IMR-90 (cell line): ENCODE results near the gene GPR176. TPM values are rescaled to one million over a fixed set of nuclear protein-coding genes. Genes with fewer than 3 reads are reported as not detected.
A peak's percentile ranks its signal among the peaks of the same experiment; 100 is the strongest.

ENCODE experiments used
- ATAC-seq: fragments of 200-7000 bp; cut with Tn5 transposase; 2 replicates; pipeline ENCODE4 v1.9.1; 2020; ENCODE audit warnings: low read depth, mild to moderate bottlenecking, moderate library complexity
- BruUV-seq: library from RNA; stranded (reverse); fragments of 400-500 nt; replicated peaks from 2 replicates; lab custom pipeline; 2021; lab: Mats Ljungman, UMichigan
- CTCF ChIA-PET: fragments of 300-600 bp; formaldehyde crosslinking; extraction: SDS; loops from one replicate; lab custom pipeline; 2021; ENCODE audit warnings: antibody characterized with exemption; lab: Yijun Ruan, JAX
- POLR2A ChIA-PET: fragments of 300-600 bp; sonication (Branson Sonifier 250); formaldehyde crosslinking; loops from one replicate; lab custom pipeline; 2022; ENCODE audit warnings: antibody characterized with exemption; ENCODE audit not compliant: unreplicated experiment; lab: Charles Lee
- DNase-seq: peaks from one replicate; pipeline ENCODE4 v3.0.0; 2013
- H2AFZ ChIP-seq: replicated peaks from 2 replicates; pipeline ENCODE3; 2013; ENCODE audit warnings: low read length, mild to moderate bottlenecking; ENCODE audit not compliant: poor library complexity
- H2AK5ac ChIP-seq: 2 replicates; pipeline ENCODE4 v1.6.1; 2013; ENCODE audit warnings: low read depth, low read length, inconsistent platforms
- H2AK9ac ChIP-seq: replicated peaks from 2 replicates; pipeline ENCODE3; 2013; ENCODE audit warnings: mild to moderate bottlenecking, low read depth, low read length, moderate library complexity; ENCODE audit not compliant: poor library complexity
- H2BK120ac ChIP-seq: 2 replicates; pipeline ENCODE4 v1.6.1; 2013; ENCODE audit warnings: low read depth, low read length, inconsistent platforms
- H2BK15ac ChIP-seq: 3 replicates; pipeline ENCODE4 v1.6.1; 2013; ENCODE audit warnings: low read depth, low read length, inconsistent platforms
- H2BK20ac ChIP-seq: 2 replicates; pipeline ENCODE4 v1.6.1; 2013; ENCODE audit warnings: low read depth, mild to moderate bottlenecking, inconsistent platforms, low read length, moderate library complexity
- H2BK5ac ChIP-seq: 2 replicates; pipeline ENCODE4 v1.6.1; 2013; ENCODE audit warnings: mild to moderate bottlenecking, low read depth, low read length, inconsistent platforms; ENCODE audit not compliant: poor library complexity, severe bottlenecking
- H3K14ac ChIP-seq: replicated peaks from 2 replicates; pipeline ENCODE4 v1.6.1; 2013; ENCODE audit warnings: low read depth, low read length, inconsistent platforms
- H3K18ac ChIP-seq: 2 replicates; pipeline ENCODE4 v1.6.1; 2013; ENCODE audit warnings: low read depth, low read length, control low read depth
- H3K23ac ChIP-seq: 2 replicates; pipeline ENCODE4 v1.6.1; 2013; ENCODE audit warnings: low read depth, low read length, inconsistent platforms
- H3K27ac ChIP-seq: 2 replicates; pipeline ENCODE4 v1.5.1; 2013; ENCODE audit warnings: mild to moderate bottlenecking, control low read depth, low read length; ENCODE audit not compliant: insufficient read depth
- H3K27me3 ChIP-seq: 2 replicates; pipeline ENCODE4 v1.6.1; 2013; ENCODE audit warnings: low read length; ENCODE audit not compliant: control insufficient read depth, insufficient read depth
- H3K36me3 ChIP-seq: 2 replicates; pipeline ENCODE4 v1.6.1; 2013; ENCODE audit warnings: low read length, mixed read lengths; ENCODE audit not compliant: control insufficient read depth, insufficient read depth
- H3K4ac ChIP-seq: 2 replicates; pipeline ENCODE4 v1.6.1; 2013; ENCODE audit warnings: low read depth, low read length, inconsistent platforms
- H3K4me1 ChIP-seq: 2 replicates; pipeline ENCODE4 v1.6.1; 2013; ENCODE audit warnings: low read length, mixed read lengths; ENCODE audit not compliant: control insufficient read depth, insufficient read depth
- H3K4me2 ChIP-seq: 2 replicates; pipeline ENCODE4 v1.6.1; 2013; ENCODE audit warnings: low read depth, mild to moderate bottlenecking, control low read depth, low read length, moderate library complexity
- H3K4me3 ChIP-seq: 2 replicates; pipeline ENCODE4 v1.5.1; 2013; ENCODE audit warnings: low read depth, mild to moderate bottlenecking, control low read depth, low read length, moderate library complexity; ENCODE audit not compliant: insufficient read depth
- H3K56ac ChIP-seq: 2 replicates; pipeline ENCODE4 v1.6.1; 2013; ENCODE audit warnings: low read length, inconsistent platforms; ENCODE audit not compliant: insufficient read depth; ENCODE audit errors: extremely low read depth
- H3K79me1 ChIP-seq, 2 experiments: 2 replicates each; pipeline ENCODE4 v1.6.1; 2013; ENCODE audit warnings: low read length in 2 of 2, inconsistent platforms in 1 of 2, low read depth in 1 of 2
- H3K9ac ChIP-seq: 2 replicates; pipeline ENCODE4 v1.6.1; 2013; ENCODE audit warnings: low read depth, low read length, control low read depth
- H3K9me1 ChIP-seq: 2 replicates; pipeline ENCODE4 v1.6.1; 2013; ENCODE audit warnings: low read length, inconsistent platforms; ENCODE audit not compliant: insufficient read depth
- H3K9me3 ChIP-seq: 2 replicates; pipeline ENCODE4 v1.6.1; 2013; ENCODE audit warnings: low read length; ENCODE audit not compliant: control insufficient read depth, insufficient read depth
- H4K20me1 ChIP-seq: 2 replicates; pipeline ENCODE4 v1.6.1; 2013; ENCODE audit warnings: low read length, inconsistent platforms; ENCODE audit not compliant: insufficient read depth
- H4K5ac ChIP-seq: 2 replicates; pipeline ENCODE4 v1.6.1; 2013; ENCODE audit warnings: mild to moderate bottlenecking, low read depth, low read length, control low read depth
- H4K8ac ChIP-seq, 2 experiments: 2 replicates each; pipeline ENCODE4 v1.6.1; 2013; ENCODE audit warnings: low read depth in 2 of 2, low read length in 2 of 2, control low read depth in 1 of 2, inconsistent platforms in 1 of 2
- H4K91ac ChIP-seq: 2 replicates; pipeline ENCODE4 v1.6.1; 2013; ENCODE audit warnings: low read depth, low read length, inconsistent platforms; ENCODE audit not compliant: insufficient read depth
- BHLHE40 ChIP-seq: fragments of 150-350 bp; IDR thresholded peaks from 2 replicates; pipeline ENCODE4 v1.6.1; 2016; ENCODE audit warnings: mild to moderate bottlenecking, low read depth, low read length
- CEBPB ChIP-seq: IDR thresholded peaks from 2 replicates; pipeline ENCODE4 v1.6.1; 2012; ENCODE audit warnings: low read depth, low read length, improper control_type of control experiment
- CHD1 ChIP-seq: IDR thresholded peaks from 2 replicates; pipeline ENCODE4 v1.6.1; 2012; ENCODE audit warnings: low read depth, low read length, improper control_type of control experiment
- CTCF ChIP-seq: conservative IDR thresholded peaks from 2 replicates; pipeline ENCODE4 v1.5.1; 2012; ENCODE audit warnings: mild to moderate bottlenecking, low read depth, low read length, improper control_type of control experiment
- ELK1 ChIP-seq: fragments of 150-350 bp; IDR thresholded peaks from 2 replicates; pipeline ENCODE4 v1.6.1; 2016; ENCODE audit warnings: low read depth, mild to moderate bottlenecking, low read length, moderate library complexity, borderline replicate concordance
- FOS ChIP-seq: fragments of 150-350 bp; IDR thresholded peaks from 2 replicates; pipeline ENCODE4 v1.6.1; 2016; ENCODE audit warnings: low read depth, low read length
- MAFK ChIP-seq: IDR thresholded peaks from 2 replicates; pipeline ENCODE4 v1.6.1; 2012; ENCODE audit warnings: low read depth, low read length, improper control_type of control experiment
- MAZ ChIP-seq: IDR thresholded peaks from 2 replicates; pipeline ENCODE4 v1.6.1; 2012; ENCODE audit warnings: low read depth, mild to moderate bottlenecking, low read length, improper control_type of control experiment, moderate library complexity, borderline replicate concordance
- MXI1 ChIP-seq: IDR thresholded peaks from 2 replicates; pipeline ENCODE4 v1.6.1; 2012; ENCODE audit warnings: low read depth, mild to moderate bottlenecking, low read length, moderate library complexity, borderline replicate concordance
- NFE2L2 ChIP-seq: fragments of 150-350 bp; IDR thresholded peaks from 2 replicates; pipeline ENCODE4 v1.6.1; 2016; ENCODE audit warnings: low read depth, mild to moderate bottlenecking, low read length
- POLR2A ChIP-seq: IDR thresholded peaks from 2 replicates; pipeline ENCODE4 v1.6.1; 2012; ENCODE audit warnings: mild to moderate bottlenecking, low read depth, low read length
- RAD21 ChIP-seq: IDR thresholded peaks from 2 replicates; pipeline ENCODE4 v1.6.1; 2012; ENCODE audit warnings: low read length, improper control_type of control experiment
- RCOR1 ChIP-seq: IDR thresholded peaks from 2 replicates; pipeline ENCODE4 v1.6.1; 2012; ENCODE audit warnings: mild to moderate bottlenecking, low read length, improper control_type of control experiment; ENCODE audit not compliant: insufficient replicate concordance
- RFX5 ChIP-seq: IDR thresholded peaks from 2 replicates; pipeline ENCODE4 v1.8.0; 2012; ENCODE audit warnings: low read depth, mild to moderate bottlenecking, low read length, moderate library complexity
- SMC3 ChIP-seq: fragments of 150-350 bp; IDR thresholded peaks from 2 replicates; pipeline ENCODE4 v1.6.1; 2016; ENCODE audit warnings: low read depth, mild to moderate bottlenecking, antibody characterized with exemption, low read length, moderate library complexity
- USF2 ChIP-seq: fragments of 150-350 bp; IDR thresholded peaks from 2 replicates; pipeline ENCODE4 v1.6.1; 2017; ENCODE audit warnings: mild to moderate bottlenecking, antibody characterized with exemption, low read length, low read depth
- WGBS, 2 experiments: methylation state at CpG; one replicate each; pipeline versions ENCODE4 v1.1.5 to v1.1.7; 2013; ENCODE audit warnings: missing lambda C conversion rate in 2 of 2; ENCODE audit not compliant: insufficient read length in 1 of 2; ENCODE audit errors: extremely low coverage in 2 of 2; 5-methylcytosine and 5-hydroxymethylcytosine counted together
- dilution Hi-C: fragments of 300-500 bp; cut with HindIII; formaldehyde crosslinking; loops from one replicate; pipeline ENCODE4 v1.14.3; 2018; ENCODE audit warnings: low sequenced_read_pairs; ENCODE audit not compliant: unreplicated experiment
- in situ Hi-C: fragments of 300-500 bp; cut with MboI; formaldehyde crosslinking; loops from 3 replicates; pipeline ENCODE4 v1.14.3; 2019; ENCODE audit warnings: low sequenced_read_pairs, inconsistent platforms, mixed read lengths
- intact Hi-C: fragments of 100-400 bp; cut with micrococcal nuclease; formaldehyde crosslinking; loops from 2 replicates; pipeline ENCODE4 v1.10.0; 2022
- polyA plus RNA-seq, 3 experiments: library from polyadenylated mRNA; depleted of rRNA; stranded (reverse); fragments of >200 nt; gene quantifications; 2 replicates each; pipeline ENCODE4 v1.2.3, GENCODE V29; 2012; ENCODE audit warnings: low replicate concordance in 1 of 3
- total RNA-seq: library from RNA; depleted of rRNA; stranded (reverse); fragments of >200 nt; gene quantifications from 2 replicates; pipeline ENCODE4 v1.2.3, GENCODE V29; 2012

GPR176 gene
- total and polyA plus RNA-seq, 2 of the 4 experiments (the other 2 are of a cell fraction) = 114 to 246 TPM

GRCh38 chr15:39784638-39785037 lies 135.4 kb downstream of the GPR176 start:
- Histone ChIP-seq H3K27me3 (no peaks in the 10 kb centered on the region), H4K5ac (peak overlapping the region; percentile 19; the same call in 1 of the 2 replicates), H2AK5ac (no peak overlapping the region), H3K9ac (no peak overlapping the region), H4K20me1 (peaks cover 2% of the 10 kb centered on the region; the same call in 1 of the 2 replicates), H3K14ac (0 out of 2 replicates have a peak overlapping the region, but pooled peaks have one; percentile 24), H3K56ac (no peak overlapping the region), H3K18ac (no peak overlapping the region), H3K23ac (peak overlapping the region; percentile 44), H2BK5ac (peak overlapping the region; percentile 40), H3K4ac (peak overlapping the region; percentile 58; the same call in 1 of the 2 replicates), H4K91ac (peak overlapping the region; percentile 36; the same call in 1 of the 2 replicates), H4K8ac (0 out of 4 replicates have a peak overlapping the region, but pooled peaks of 1 of the 2 experiments have one; percentile 8), H2AK9ac (no peak overlapping the region), H3K4me1 (peaks cover 24% of the 10 kb centered on the region), H3K4me3 (no peak overlapping the region), H2BK120ac (no peak overlapping the region), H3K9me3 (no peaks in the 10 kb centered on the region), H2AFZ (no peak overlapping the region), H3K27ac (no peak overlapping the region), H2BK20ac (no peak overlapping the region), H3K79me1 (peaks cover 13 to 53% of the 10 kb centered on the region in 2 experiments), H3K9me1 (peaks cover 7% of the 10 kb centered on the region), H2BK15ac (peak overlapping the region; percentile 59; the same call in 1 of the 3 replicates), H3K4me2 (peak overlapping the region; percentile 39; the same call in 1 of the 2 replicates), H3K36me3 (no peaks in the 10 kb centered on the region)
- intact Hi-C loops (loop anchor here (5.0 to 10.0 kb wide), 4 partner anchors 173 to 1080 kb away; partner anchors contain the start of gene BMF), dilution Hi-C loops (no loop called here), in situ Hi-C loops (loop anchor here (10.0 kb wide), 1 partner anchor 170 kb away; no protein-coding TSS in a partner anchor)
- ATAC-seq = no peak
- no CpG with 5 or more reads among the region's 2 CpGs for WGBS, 2 experiments
- BruUV-seq = no TSS peak
- DNase-seq = no peak
- no peak for TF ChIP-seq MAZ
- no peak for TF ChIP-seq FOS
- TF ChIP-seq NFE2L2 = no peak
- TF ChIP-seq RFX5 = no peak
- TF ChIP-seq SMC3 = no peak
- TF ChIP-seq MXI1 = no peak
- TF ChIP-seq RCOR1 = no peak
- TF ChIP-seq ELK1 = no peak
- TF ChIP-seq CHD1 = no peak
- TF ChIP-seq USF2 = no peak
- no peak for TF ChIP-seq POLR2A
- TF ChIP-seq RAD21 = no peak
- TF ChIP-seq CTCF = no peak
- TF ChIP-seq MAFK = no peak
- TF ChIP-seq CEBPB = no peak
- no peak for TF ChIP-seq BHLHE40
- ChIA-PET POLR2A (no interaction called here), CTCF (no interaction called here)
